GM19324 (cell line): ENCODE measurements around the gene CCL28.
"Not testable (repeated sequence)": the region's sequence is repeated elsewhere in the genome, so short reads cannot be mapped to it uniquely, and the experiment has no call there.

Source experiments
- ATAC-seq: cut with Tn5 transposase; IDR thresholded peaks from one replicate; pipeline ENCODE4 v1.9.1; 2021; ENCODE audit warnings: mild to moderate bottlenecking, moderate library complexity; ENCODE audit not compliant: unreplicated experiment, low FRiP score

CCL28 gene

DNA sequence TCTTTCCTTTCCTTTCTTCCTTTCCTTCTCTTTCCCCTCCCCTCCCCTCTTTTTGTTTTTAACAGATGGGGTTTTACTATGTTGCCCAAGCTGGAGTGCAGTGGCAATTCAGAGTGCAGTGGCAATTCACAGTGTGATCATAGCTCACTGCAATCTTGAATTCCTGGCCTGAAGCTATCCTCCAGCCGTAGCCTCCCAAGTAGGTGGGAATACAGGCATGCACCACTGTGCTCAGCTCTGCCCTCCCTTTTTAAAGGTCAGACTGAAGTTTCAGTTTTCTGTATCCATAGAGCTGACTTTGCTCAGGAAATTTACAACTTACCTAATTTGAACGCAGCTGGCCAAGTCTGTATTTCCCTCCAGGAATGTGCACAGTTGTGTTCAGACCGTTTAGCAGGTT, 696 bp downstream of the CCL28 start:
- ATAC-seq = no peak

DNA sequence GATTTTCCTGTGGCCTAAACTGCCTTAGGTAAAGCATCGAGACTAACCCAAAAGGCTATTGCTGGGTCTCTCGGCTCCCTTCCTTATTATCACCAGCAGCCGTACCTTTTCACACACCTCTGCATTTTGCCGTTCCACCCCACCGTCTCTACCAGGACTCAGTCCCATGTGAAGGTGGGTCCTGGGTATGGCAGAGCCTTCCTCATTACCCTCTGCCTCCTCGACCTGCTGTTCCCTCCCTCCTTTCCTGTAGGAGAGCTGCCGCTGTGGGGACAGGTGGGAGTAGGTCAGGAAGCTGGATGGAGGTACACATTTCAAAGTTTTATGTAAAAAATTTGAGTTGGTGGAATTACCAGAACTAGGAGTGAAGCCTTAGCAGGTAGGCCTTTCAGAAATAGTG, 1.8 kb downstream of the CCL28 start:
- no peak for ATAC-seq

DNA sequence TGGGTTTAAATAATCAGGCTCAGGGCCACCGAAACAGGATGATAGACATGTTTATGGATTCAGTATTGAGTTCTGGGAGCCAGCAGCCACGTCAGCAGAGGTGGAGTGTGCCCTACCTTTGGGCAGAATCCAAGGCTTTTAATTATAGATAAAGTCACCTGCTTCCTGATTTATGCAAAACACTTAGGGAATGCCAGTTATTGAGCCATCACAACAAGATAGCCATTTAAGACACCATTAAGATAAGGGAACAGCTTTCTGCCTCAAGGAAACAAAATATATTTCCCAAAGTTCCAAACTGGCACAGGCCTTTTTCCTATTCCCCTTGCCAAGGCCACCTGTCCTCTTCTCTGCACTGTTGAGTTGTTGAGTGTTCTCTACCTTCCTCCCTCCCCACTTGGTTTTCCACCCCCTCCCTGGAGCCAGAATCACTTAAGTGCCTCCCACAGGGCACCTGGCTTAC, 2.4 kb downstream of the CCL28 start:
- no peak for ATAC-seq

DNA sequence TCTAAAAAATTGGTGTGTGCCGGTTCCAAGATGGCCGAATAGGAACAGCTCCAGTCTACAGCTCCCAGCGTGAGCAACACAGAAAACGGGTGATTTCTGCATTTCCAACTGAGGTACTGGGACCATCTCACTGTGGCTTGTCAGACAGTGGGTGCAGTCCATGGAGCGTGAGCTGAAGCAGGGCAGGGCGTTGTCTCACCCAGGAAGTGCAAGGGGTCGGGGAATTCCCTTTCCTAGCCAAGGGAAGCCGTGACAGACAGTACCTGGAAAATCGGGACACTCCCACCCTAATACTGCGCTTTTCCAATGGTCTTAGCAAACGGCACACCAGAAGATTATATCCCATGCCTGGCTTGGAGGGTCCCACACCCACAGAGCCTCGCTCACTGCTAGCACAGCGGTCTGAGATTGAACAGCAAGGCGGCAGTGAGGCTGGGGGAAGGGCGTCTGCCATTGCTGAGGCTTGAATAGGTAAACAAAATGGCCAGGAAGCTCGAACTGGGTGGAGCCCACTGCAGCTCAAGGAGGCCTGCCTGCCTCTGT, 9.6 kb downstream of the CCL28 start:
- ATAC-seq = not testable (repeated sequence)

DNA sequence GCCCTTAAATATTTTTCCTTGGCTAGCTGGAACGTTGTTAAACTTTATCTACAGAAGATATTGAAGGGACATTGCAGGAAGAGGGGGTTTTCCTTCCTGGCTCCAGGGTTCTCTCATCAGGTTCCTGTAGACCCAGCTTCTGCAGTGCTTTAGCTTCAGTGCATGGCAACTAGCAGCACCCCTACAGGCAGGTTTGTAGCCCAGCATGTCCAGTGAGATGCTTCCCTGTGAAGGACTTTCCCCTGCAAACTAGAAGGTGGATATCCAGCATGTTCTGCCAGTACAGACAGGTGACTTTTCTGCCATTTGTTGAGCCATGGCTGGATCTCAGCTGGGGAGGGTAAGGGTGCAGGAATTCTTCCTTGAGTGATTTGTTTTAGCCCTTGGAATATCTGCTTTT, 10.4 kb downstream of the CCL28 start:
- ATAC-seq = no peak

DNA sequence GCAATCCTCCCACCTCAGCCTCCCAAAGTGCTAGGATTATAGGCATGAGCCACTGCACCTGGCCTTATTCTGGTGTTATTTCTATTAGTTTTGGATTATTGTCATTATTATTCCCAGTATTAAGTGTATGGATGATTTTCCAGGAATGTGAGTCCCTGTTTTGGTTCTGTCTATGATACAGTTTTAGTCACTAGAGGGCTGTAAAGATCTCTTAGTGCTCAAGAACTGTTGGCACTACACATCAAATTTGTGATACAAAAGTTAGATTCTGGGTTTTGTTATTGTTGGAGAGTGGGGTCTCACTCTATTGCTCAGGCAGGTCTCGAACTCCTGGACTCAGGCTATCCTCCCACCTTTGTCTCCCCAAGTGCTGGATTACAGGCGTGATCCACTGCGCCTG, 12.1 kb downstream of the CCL28 start:
- no peak for ATAC-seq

DNA sequence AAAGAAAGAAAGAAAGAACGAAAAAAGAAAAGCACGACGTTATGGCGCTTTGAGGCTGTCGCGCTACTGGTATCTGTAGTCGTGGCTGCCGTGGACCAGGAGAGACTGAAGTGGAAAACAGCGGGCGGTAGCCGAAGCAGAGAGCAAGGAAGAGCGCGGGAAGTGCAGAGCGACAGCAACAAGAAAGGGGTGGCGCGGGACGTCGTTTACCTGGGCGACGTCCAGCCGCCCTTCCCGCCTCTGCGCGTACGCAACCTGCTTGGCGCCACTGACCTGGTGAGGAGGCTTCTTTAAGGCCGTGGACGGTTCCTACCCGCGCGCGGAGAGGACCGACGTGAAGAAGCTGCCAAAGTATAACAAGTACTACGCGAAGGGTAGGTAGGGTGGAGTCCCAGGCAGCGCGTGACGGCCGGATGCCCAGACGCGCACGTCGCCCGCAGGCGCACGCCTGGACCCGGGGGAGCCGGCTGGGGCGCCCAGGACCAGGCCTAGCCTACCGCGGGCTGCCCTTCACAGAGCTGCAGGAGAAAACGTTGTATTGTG, 15.4 kb downstream of the CCL28 start:
- ATAC-seq = peak; percentile 96

DNA sequence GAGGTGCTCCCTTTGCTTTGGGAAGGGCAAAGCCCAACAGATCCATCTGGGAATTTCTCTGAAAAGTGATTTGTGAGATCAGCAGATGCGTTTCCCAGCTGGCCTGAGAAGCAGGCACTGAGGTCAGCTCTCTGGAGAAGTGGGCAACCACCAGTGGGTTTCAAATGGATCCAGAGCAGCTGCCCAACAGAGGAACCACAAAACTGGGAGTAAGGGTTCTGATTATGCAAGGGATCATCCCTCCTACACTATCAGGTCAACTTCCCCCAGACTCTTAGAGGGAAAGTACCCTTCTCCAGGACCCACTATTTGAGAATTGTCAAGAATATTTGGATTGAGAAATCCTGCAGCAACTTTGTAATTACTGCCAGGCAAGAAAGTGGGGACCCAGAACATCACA, 21.7 kb downstream of the CCL28 start:
- no peak for ATAC-seq

DNA sequence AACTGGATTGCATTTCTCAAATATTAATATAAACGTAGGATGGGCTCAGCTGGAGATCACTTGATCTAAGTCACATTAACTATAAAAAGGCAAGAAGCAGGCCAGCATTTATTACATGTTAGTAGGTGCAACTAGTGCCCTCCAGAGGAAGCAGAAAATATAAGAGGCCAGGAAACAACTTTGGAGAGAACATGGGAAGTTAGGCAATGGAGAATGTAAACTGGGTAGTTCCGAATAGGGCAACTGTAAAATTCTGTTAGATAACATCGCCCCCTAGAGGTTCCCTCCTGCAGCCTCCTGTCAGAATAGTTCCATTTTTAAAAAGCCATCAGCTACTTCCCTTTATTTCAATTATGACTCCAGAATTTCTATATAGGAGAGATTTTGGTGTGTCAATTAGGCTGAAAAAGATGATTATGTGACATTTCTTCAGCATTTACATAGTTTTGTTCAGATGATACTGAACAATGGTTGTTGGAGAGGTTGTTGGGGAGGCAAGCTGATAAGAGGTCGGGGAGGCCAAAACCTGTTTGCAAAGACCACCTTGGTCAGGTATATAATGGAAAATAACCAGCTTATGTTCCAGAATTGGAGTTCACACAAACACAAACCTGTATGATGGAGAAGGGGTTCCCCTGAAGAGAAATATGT, 22.4 kb downstream of the CCL28 start:
- no peak for ATAC-seq

DNA sequence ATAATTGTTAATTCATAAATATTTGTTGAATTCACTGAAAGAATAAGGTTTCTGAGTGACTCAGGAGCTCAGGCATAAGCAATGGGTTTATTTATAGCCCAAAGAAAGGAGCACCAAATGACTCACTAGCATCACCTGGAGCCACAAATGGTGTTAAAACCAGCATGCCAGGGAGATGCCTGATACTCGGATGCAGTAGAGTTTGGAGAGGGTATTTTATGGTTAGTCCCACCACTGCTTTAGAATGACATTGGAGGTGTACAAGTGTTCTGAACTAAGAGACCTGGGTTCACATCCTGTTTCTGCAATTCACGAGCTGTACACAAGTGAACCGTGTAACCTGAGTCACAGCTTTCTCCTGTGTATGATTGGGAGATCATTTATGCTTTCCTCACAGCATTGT, 25.2 kb downstream of the CCL28 start:
- ATAC-seq = no peak

DNA sequence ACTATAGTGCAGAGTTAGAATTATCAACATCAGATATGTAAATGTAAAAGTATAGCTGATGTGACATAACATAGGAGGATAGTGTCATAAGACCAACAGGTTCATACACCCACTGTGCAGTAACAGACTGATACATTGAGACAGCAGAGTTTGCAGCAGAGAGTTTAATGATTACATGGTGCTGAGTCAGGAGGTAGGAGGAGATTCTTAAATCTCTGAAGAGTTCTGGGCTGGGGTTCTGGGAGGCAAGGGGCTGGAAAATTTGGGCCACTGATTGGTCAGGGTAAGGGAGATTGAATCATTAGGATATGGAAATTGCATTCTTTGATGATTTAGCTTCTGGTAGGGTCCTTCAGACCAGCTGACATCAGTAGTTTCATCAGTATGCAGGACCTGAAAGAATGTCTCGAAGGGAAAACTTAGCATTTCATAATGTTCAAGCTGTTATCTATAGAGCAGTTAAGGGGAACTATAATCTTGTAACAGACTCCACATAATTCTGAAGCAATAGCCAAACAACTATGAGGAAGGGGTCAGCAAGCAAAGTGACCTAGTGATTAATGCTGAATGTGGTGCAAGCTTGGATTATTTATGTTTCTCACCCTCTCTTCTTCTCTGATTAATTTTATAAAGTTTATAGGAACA, 35.6 kb downstream of the CCL28 start:
- no peak for ATAC-seq

DNA sequence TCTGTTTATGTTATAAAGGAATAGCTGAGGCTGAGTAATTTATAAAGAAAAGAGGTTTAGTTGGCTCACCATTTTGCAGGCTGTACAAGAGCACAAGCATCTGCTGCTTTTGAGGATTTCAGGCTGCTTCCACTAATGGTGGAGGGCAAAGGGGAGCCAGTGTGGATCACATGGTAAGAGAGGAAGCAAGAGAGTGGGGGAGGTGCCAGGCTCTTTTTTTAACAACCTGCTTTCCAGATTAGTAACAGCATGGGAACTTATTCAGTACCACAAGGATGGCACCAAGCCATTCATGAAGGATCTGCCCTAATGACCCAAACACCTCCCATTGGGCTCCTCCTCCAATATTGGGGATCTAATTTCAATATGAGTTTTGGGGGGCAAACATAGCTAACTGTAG, 40.4 kb downstream of the CCL28 start:
- no peak for ATAC-seq

DNA sequence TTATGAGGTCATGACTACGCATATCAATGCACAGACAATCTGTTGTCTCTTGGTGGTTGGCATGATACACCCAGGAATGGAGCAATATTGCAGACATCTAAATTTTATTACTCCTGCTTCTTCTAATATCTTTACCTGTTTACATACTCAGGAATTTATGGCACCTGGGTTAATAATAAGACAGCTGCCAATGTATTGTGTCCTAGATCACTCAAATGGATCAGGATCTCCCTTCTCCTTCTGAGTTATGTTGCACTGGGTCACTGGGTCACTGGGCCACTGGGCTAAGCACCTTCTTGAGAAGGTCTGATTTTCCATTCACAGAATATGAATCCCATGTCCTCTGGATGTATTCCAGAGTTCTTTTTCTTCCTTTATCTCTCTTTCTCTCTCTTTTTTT, 41.8 kb downstream of the CCL28 start:
- no peak for ATAC-seq

DNA sequence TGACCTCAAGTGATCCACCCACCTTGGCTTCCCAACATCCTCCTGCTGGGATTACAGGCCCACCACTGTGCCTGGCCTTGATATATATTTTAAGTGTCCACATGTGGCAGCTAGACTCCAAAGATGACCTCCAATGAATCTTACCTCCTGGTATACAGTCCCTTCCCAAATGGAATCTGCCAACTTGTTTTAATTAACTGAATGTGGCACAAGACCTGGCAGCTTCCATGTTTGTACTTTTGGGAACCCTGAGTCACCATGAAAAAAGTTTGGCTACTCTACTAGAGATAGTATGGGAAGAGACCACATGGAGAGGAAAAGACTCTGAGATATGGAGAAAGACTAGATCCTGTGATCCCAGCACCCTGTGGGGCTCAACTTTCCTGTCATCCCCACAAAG, 42.5 kb downstream of the CCL28 start:
- no peak for ATAC-seq

DNA sequence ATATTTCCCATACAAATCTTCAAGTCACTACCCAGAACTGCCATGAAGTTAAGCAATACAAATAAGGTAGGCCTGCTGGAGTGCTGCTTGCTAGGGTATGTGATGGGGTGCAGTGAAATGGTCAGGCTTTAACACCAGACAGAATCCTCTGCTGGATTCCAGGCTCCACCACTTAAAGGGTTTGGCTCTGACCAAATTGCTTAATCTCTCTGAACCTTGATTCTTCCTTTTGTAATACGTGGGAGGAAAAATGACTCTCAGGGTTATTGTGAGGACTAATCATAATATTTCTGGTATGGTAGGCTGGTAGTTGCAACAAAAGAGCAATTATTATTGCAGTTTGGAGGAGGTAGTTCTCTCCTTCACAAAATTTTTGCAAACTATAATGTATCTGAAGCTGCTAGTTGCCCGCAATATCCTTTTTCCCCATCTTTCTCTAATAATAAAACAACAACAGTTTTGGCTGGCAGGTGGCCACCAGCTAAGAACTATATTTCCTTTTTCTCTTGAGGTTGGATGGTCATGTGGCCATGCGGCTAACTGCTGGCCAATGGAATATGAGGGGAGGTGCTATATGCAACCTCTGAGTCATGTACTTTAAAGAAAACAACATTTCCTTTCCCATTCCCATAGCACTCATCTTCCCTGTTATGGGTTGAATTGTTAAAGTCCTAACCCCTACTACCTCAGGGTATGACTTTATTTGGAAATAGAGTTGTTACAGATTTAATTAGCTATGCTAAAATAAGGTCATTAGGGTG, 44.1 kb downstream of the CCL28 start:
- ATAC-seq = no peak

DNA sequence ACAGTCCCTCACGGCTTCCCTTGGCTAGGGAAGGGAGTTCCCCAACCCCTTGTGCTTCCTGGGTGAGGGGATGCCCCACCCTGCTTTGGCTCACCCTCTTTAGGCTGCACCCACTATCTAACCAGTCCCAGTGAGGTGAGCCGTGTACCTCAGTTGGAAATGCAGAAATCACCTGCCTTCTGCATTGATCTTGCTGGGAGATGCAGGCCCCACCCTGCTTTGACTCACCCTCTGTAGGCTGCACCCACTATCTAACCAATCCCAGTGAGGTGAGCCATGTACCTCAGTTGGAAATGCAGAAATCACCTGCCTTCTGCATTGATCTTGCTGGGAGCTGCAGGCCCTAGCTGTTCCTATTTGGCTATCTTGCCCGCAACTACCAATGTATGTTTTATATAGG, 44.7 kb downstream of the CCL28 start:
- ATAC-seq = no peak

DNA sequence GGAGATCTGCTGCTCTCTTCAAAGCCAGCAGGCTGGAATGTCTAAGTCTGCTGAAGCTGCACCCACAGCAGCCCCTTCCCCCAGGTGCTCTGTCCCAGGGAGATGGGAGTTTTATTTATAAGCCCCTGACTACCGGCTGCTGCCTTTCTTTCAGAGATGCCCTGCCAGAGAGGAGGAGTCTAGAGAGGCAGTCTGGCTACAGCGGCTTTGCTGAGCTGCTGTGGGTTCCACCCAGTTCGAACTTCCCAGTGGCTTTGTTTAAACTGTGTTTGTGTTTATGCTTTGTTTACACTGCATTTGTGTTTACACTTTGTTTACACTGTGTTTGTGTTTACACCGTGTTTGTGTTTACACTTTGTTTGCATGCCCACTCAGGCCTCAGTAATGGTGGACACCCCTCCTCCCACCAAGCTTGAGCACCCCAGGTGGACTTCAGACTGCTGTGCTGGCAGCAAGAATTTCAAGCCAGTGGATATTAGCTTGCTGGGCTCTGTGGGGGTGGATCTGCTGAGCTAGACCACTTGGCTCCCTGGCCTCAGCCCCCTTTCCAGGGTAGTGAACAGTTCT, 45.4 kb downstream of the CCL28 start:
- not testable (repeated sequence) for ATAC-seq

DNA sequence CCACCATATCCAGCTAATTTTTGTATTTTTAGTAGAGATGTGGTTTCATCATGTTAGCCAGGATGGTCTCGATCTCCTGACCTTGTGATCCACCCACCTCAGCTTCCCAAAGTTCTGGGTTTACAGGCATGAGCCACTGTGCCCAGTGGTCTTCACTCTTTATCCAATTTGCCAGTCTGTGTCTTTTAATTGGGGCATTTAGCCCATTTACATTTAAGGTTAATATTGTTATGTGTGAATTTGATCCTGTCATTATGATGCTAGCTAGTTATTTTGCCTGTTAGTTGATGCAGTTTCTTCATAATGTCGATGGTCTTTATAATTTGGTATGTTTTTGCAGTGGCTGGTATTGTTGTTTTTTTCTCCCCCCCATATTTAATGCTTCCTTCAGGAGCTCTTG, 47.0 kb downstream of the CCL28 start:
- ATAC-seq = not testable (repeated sequence)

DNA sequence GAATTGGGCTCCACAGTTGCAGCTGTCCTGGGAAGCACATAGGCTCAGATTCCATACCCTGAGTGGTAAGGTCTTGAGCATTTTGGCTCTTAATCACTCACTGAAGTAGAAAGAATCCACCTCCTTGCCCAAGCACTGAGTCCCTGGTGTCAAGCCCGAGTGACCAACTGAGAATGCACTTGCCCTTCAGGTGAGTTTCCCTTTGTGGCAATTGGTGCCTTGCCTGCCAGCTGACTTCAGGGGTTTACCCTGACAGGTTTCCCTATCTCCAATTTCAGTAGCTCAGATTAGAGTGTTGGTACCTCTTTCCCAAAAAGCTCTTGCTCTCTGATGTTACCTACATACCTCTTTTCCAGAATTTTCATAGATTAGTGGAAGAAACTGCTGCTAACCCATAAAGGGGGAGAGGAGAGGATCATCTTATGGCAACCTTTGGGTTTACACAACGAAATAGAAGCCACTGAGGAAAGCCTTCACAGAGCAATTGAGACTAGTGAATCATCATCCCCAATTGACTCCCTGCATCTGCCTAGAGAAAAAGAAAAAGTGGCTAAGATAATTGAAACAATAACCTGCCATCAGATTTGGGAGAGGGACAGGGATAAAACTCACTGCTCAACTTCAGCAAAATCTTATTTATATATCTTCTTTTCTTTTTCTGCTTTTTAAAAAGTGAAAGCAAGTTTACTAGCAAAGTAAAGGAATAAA, 48.6 kb downstream of the CCL28 start:
- no peak for ATAC-seq

DNA sequence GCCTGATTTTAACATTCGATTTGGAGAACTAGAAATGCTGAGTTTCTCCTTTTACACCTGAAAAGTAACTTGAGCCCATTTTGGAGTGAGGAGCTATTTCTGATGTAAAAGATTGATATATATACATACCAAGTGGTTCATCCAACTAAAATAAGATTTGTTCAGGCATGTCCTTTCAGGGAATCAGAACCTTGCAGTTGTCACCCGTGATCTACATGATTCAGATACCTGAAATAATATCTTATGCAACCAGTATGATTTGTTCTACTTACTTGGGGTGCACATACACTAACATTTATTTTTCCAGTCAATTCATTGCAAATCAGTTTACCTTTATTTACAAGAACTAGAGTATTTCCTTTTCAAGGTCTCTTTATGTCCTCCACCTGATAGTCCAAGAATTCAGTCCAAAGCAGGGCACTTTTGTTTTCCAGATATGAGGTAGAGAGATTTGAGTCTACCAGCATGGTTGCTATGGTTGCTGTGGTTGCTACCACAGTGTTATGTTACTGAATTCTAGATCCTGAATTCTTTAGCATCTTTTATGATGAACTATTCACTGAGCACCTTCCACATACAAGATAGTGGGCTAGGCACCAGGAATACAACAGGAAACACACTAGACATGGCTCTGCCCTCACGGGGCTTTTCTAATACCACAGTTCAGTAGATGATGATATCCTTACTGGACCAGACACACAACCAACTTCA, 49.3 kb downstream of the CCL28 start:
- no peak for ATAC-seq
